ENCODE measurements around the gene IFT20. TPM values are rescaled to one million over a fixed set of nuclear protein-coding genes. Genes with fewer than 3 reads are reported as not detected.

The IFT20 gene, protein sequence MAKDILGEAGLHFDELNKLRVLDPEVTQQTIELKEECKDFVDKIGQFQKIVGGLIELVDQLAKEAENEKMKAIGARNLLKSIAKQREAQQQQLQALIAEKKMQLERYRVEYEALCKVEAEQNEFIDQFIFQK
- 10 to 100 TPM; 40.2 to 52.8 (median 47.2) TPM for total RNA-seq

DNA sequence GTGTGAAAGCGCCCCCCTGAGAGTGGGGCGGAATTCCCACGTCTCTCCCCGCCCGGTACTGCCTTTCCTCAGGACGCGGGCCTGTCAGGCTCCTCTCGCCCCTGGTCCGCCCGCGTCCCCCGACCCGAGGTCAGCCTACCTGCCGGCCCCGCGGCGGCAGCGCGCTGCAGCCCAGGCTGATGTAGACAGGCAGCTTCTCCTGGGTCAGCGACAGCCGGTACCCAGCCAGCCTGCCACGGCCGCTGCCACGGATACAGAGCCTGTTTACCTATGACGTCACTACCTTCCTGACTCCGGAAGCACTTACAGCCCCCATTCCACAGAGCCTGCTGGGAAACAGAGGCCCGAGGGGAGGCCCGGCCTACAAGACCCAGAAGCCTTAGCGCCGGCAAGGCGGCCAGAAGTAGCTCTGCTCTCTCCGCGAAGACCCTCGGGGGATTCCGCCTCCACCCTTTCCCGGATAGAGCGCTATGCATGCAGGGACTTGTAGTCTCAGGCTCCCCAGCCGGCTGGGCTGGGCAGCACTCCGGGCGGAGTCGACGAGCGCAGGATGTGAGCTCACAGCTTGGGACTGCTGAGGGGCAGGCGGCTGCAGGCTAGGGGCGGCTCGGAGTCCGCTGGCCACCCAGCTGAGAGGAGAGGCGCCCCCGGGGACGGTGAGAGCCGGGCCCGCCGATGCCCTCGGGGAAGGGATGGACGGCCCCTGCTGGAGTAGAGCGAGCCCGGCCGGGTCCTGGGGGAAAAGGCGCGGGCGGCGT is at the start of gene IFT20, which contains the start of gene TNFAIP1:
Gene IFT20, minus strand, starts transcription at position 272 of the 758 bp plus-strand sequence. CDS start 3,487 bp downstream, outside the sequence.
Gene TNFAIP1, plus strand, starts transcription at position 561 of the 758 bp plus-strand sequence. CDS start 3,761 bp downstream, outside the sequence.
- intact Hi-C loops (cut with DNase I; ENCODE audit: low total_unique reads) = no loop called here
- H3K4me3 ChIP-seq = peak within 1 kb of the TSS; percentile 84 to 93 (median 90)
- DNase-seq (ENCODE audit: low spot score in 2 of 2) = peak; percentile 99 to 100
- peaks cover 3 to 17% of the 10 kb centered on the region in 2 donors for H3K4me1 ChIP-seq
- H3K27ac ChIP-seq = peak within 1 kb of the TSS; percentile 99
- H3K27me3 ChIP-seq = no peaks in the 10 kb centered on the region
- TF ChIP-seq, protein P1, sequence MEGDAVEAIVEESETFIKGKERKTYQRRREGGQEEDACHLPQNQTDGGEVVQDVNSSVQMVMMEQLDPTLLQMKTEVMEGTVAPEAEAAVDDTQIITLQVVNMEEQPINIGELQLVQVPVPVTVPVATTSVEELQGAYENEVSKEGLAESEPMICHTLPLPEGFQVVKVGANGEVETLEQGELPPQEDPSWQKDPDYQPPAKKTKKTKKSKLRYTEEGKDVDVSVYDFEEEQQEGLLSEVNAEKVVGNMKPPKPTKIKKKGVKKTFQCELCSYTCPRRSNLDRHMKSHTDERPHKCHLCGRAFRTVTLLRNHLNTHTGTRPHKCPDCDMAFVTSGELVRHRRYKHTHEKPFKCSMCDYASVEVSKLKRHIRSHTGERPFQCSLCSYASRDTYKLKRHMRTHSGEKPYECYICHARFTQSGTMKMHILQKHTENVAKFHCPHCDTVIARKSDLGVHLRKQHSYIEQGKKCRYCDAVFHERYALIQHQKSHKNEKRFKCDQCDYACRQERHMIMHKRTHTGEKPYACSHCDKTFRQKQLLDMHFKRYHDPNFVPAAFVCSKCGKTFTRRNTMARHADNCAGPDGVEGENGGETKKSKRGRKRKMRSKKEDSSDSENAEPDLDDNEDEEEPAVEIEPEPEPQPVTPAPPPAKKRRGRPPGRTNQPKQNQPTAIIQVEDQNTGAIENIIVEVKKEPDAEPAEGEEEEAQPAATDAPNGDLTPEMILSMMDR (IDR thresholded peaks at IDR 0.05) = no peak
- TF ChIP-seq POLR2A (IDR thresholded peaks at IDR 0.05) (peak; percentile 81), POLR2AphosphoS5 (IDR thresholded peaks at IDR 0.05) (peak; percentile 76 to 96 (median 95))
- no peaks in the 10 kb centered on the region for H3K36me3 ChIP-seq
- no peaks in the 10 kb centered on the region for H3K9me3 ChIP-seq

DNA sequence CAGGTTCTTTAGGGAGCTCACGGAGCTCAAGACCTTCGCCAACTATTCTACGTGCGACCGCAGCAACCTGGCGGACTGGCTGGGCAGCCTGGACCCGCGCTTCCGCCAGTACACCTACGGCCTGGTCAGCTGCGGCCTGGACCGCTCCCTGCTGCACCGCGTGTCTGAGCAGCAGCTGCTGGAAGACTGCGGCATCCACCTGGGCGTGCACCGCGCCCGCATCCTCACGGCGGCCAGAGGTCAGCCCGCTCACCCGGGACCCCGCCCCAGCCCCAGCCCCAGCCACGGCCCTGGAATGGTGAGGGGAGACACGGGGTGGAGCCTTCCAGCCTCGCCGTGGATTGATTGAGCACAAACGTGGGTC is 49.7 kb upstream of the IFT20 start:
- Histone ChIP-seq H3K27me3 (no peaks in the 10 kb centered on the region), H3K9me3 (no peaks in the 10 kb centered on the region), H3K4me3 (peak overlapping the region; percentile 41 to 57 (median 42)), H3K36me3 (no peaks in the 10 kb centered on the region), H3K27ac (no peak overlapping the region), H3K4me1 (no peaks in the 10 kb centered on the region)
- TF ChIP-seq POLR2A (IDR thresholded peaks at IDR 0.05) (no peak), POLR2AphosphoS5 (IDR thresholded peaks at IDR 0.05) (no peak)
- TF ChIP-seq, protein P1 (IDR thresholded peaks at IDR 0.05) = no peak
- peak in 1 of 2 donors; percentile 50 for DNase-seq (ENCODE audit: low spot score in 2 of 2)
- intact Hi-C loops (cut with DNase I; ENCODE audit: low total_unique reads) = no loop called here

DNA sequence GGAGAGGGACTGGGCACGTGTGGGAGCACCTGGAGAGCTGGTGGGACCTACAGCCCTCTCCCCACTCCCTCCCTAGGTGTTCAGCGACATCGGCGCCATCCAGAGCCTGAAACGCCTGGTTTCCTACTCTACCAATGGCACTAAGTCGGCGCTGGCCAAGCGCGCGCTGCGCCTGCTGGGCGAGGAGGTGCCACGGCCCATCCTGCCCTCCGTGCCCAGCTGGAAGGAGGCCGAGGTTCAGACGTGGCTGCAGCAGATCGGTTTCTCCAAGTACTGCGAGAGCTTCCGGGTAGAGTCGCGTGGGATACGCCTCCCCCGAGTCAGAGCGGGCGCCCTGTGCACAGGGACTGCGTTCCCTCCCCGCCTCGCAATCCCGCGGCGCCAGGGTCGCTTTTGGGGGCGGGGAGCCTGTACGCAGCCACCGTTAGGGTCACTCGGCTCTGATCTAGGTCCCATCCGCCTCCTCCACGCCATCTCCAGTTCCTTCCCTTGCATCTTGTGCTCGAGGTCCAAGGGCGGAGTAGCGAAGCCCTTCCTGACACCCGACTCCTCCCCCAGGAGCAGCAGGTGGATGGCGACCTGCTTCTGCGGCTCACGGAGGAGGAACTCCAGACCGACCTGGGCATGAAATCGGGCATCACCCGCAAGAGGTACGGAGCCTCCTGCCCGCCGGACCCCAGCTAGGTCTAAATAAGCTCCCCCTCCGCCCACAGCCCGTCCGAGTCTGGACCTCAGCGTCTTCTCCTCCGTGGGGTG is 49.2 kb upstream of the IFT20 start:
- H3K4me3 ChIP-seq = peak overlapping the region; percentile 41 to 57 (median 42)
- no peaks in the 10 kb centered on the region for H3K9me3 ChIP-seq
- peak overlapping the region; percentile 45 to 46 for H3K27ac ChIP-seq
- no peaks in the 10 kb centered on the region for H3K27me3 ChIP-seq
- DNase-seq (ENCODE audit: low spot score in 2 of 2) = no peak
- intact Hi-C loops (cut with DNase I; ENCODE audit: low total_unique reads) = no loop called here
- no peak for TF ChIP-seq POLR2A (IDR thresholded peaks at IDR 0.05)
- no peak for TF ChIP-seq POLR2AphosphoS5 (IDR thresholded peaks at IDR 0.05)
- TF ChIP-seq, protein P1 (IDR thresholded peaks at IDR 0.05) = no peak
- no peaks in the 10 kb centered on the region for H3K4me1 ChIP-seq
- H3K36me3 ChIP-seq = no peaks in the 10 kb centered on the region

DNA sequence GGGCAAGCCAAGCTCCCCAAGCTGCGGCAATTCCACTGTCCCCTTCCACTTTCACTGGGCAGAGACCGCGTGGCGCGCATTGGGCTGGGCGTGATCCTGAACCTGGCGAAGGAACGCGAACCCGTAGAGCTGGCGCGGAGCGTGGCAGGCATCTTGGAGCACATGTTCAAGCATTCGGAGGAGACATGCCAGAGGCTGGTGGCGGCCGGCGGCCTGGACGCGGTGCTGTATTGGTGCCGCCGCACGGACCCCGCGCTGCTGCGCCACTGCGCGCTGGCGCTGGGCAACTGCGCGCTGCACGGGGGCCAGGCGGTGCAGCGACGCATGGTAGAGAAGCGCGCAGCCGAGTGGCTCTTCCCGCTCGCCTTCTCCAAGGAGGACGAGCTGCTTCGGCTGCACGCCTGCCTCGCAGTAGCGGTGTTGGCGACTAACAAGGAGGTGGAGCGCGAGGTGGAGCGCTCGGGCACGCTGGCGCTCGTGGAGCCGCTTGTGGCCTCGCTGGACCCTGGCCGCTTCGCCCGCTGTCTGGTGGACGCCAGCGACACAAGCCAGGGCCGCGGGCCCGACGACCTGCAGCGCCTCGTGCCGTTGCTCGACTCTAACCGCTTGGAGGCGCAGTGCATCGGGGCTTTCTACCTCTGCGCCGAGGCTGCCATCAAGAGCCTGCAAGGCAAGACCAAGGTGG is 46.0 kb upstream of the IFT20 start:
- Histone ChIP-seq H3K36me3 (no peaks in the 10 kb centered on the region), H3K27me3 (no peaks in the 10 kb centered on the region), H3K4me3 (no peak overlapping the region), H3K9me3 (no peaks in the 10 kb centered on the region), H3K4me1 (no peaks in the 10 kb centered on the region), H3K27ac (peak overlapping the region in 1 of 2 donors; percentile 74)
- intact Hi-C loops (cut with DNase I; ENCODE audit: low total_unique reads) = no loop called here
- DNase-seq (ENCODE audit: low spot score in 2 of 2) = no peak
- no peak for TF ChIP-seq POLR2A (IDR thresholded peaks at IDR 0.05)
- TF ChIP-seq POLR2AphosphoS5 (IDR thresholded peaks at IDR 0.05) = no peak
- TF ChIP-seq, protein P1 (IDR thresholded peaks at IDR 0.05) = no peak
